SK-N-SH treated with all-trans-retinoic acid at 6 μM for 48 hours (cell line): Measurements from ENCODE around the gene SPATA20.

ENCODE experiments used
- ATAC-seq: fragments of 200-7000 bp; cut with Tn5 transposase; 3 replicates; pipeline ENCODE4 v1.9.1; 2020; ENCODE audit warnings: mild to moderate bottlenecking, moderate library complexity
- ARNTL ChIP-seq: fragments of 450-650 bp; formaldehyde crosslinking; IDR thresholded peaks from 2 replicates; pipeline ENCODE4 v1.5.0; 2020; ENCODE audit warnings: low read depth, mild to moderate bottlenecking, moderate library complexity, borderline replicate concordance
- GLIS3 ChIP-seq: fragments of 250-450 bp; sonication (Bioruptor Pico); IDR thresholded peaks from 2 replicates; pipeline ENCODE4 v1.5.0; 2020; ENCODE audit warnings: mild to moderate bottlenecking, moderate library complexity
- ISL1 ChIP-seq: fragments of 250-450 bp; sonication (Bioruptor Pico); IDR thresholded peaks from 2 replicates; pipeline ENCODE4 v2.1.2; 2022; ENCODE audit warnings: mild to moderate bottlenecking, moderate library complexity
- OSR1 ChIP-seq: fragments of 250-450 bp; sonication (Bioruptor Pico); IDR thresholded peaks from 2 replicates; pipeline ENCODE4 v1.8.0; 2022; ENCODE audit warnings: moderate library complexity, mild to moderate bottlenecking, inconsistent platforms
- PPARA ChIP-seq: fragments of 250-450 bp; sonication (Bioruptor Pico); IDR thresholded peaks from 2 replicates; pipeline ENCODE4 v1.5.0; 2020; ENCODE audit warnings: mild to moderate bottlenecking, borderline replicate concordance
- RARB ChIP-seq: fragments of 250-450 bp; sonication (Bioruptor Pico); IDR thresholded peaks from 2 replicates; pipeline ENCODE4 v1.8.0; 2021; ENCODE audit warnings: mild to moderate bottlenecking, moderate library complexity
- SNAI2 ChIP-seq: fragments of 250-450 bp; sonication (Bioruptor Pico); IDR thresholded peaks from 2 replicates; pipeline ENCODE4 v1.5.0; 2020; ENCODE audit warnings: mild to moderate bottlenecking, moderate library complexity
- TCF4 ChIP-seq: fragments of 250-450 bp; sonication (Bioruptor Pico); IDR thresholded peaks from 2 replicates; pipeline ENCODE4 v1.8.0; 2021; ENCODE audit warnings: mild to moderate bottlenecking, moderate library complexity, borderline replicate concordance
- TOX ChIP-seq: fragments of 250-450 bp; sonication (Bioruptor Pico); IDR thresholded peaks from 2 replicates; pipeline ENCODE4 v1.8.0; 2021; ENCODE audit warnings: mild to moderate bottlenecking, moderate library complexity, borderline replicate concordance
- ZC3H10 ChIP-seq: fragments of 250-450 bp; sonication (Bioruptor Pico); IDR thresholded peaks from 2 replicates; pipeline ENCODE4 v1.5.1; 2021; ENCODE audit warnings: mild to moderate bottlenecking, moderate library complexity
- ZFP3 ChIP-seq: fragments of 250-450 bp; sonication (Bioruptor Pico); IDR thresholded peaks from 2 replicates; pipeline ENCODE4 v1.5.0; 2020; ENCODE audit warnings: mild to moderate bottlenecking, moderate library complexity
- ZFP30 ChIP-seq: fragments of 450-650 bp; formaldehyde crosslinking; IDR thresholded peaks from 2 replicates; pipeline ENCODE4 v1.5.0; 2022; ENCODE audit warnings: mild to moderate bottlenecking, moderate library complexity
- ZNF565 ChIP-seq: fragments of 450-650 bp; formaldehyde crosslinking; conservative IDR thresholded peaks from 2 replicates; pipeline ENCODE4 v1.5.0; 2020; ENCODE audit warnings: low read depth, mild to moderate bottlenecking, moderate library complexity
- ZNF70 ChIP-seq: fragments of 450-650 bp; formaldehyde crosslinking; IDR thresholded peaks from 2 replicates; pipeline ENCODE4 v1.5.0; 2020; ENCODE audit warnings: mild to moderate bottlenecking, moderate library complexity
- TF ChIP-seq, protein P1 (sequence below): fragments of 250-450 bp; sonication (Bioruptor Pico); IDR thresholded peaks from 2 replicates; pipeline ENCODE4 v1.5.0; 2020; ENCODE audit warnings: mild to moderate bottlenecking, moderate library complexity
- TF ChIP-seq, protein P2 (sequence below): fragments of 250-450 bp; sonication (Bioruptor Pico); IDR thresholded peaks from 2 replicates; pipeline ENCODE4 v1.5.1; 2020; ENCODE audit warnings: low read depth, mild to moderate bottlenecking, moderate library complexity
- TF ChIP-seq, protein P3 (sequence below): fragments of 250-450 bp; sonication (Bioruptor Pico); IDR thresholded peaks from 2 replicates; pipeline ENCODE4 v1.8.0; 2021; ENCODE audit warnings: low read depth, mild to moderate bottlenecking, moderate library complexity, borderline replicate concordance
- TF ChIP-seq, protein P4 (sequence below): fragments of 250-450 bp; sonication (Bioruptor Pico); IDR thresholded peaks from 2 replicates; pipeline ENCODE4 v1.8.0; 2020; ENCODE audit warnings: mild to moderate bottlenecking, moderate library complexity, borderline replicate concordance

SPATA20 gene

DNA sequence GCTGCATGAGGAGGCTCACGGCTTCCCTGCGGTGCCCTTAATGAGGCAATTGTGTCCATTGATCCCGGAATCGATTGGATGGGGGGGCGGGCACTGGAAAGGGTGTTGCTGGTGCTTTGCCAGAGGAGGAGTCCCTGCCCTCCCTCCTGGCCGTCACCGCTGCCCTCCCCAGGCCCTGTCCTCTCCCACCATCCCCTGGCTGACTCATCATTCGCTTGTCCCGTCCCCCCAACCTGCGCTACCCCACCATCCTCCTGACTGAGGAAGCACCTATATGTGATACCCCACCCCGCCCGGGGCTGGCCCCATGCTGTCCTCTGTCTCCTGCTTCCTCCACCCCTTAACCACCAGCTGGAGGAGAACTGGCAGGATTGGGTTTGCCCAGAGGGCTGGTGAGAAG, 34.3 kb downstream of the SPATA20 start:
- no peak for ATAC-seq
- TF ChIP-seq ZFP30 = no peak
- TF ChIP-seq, protein P1, sequence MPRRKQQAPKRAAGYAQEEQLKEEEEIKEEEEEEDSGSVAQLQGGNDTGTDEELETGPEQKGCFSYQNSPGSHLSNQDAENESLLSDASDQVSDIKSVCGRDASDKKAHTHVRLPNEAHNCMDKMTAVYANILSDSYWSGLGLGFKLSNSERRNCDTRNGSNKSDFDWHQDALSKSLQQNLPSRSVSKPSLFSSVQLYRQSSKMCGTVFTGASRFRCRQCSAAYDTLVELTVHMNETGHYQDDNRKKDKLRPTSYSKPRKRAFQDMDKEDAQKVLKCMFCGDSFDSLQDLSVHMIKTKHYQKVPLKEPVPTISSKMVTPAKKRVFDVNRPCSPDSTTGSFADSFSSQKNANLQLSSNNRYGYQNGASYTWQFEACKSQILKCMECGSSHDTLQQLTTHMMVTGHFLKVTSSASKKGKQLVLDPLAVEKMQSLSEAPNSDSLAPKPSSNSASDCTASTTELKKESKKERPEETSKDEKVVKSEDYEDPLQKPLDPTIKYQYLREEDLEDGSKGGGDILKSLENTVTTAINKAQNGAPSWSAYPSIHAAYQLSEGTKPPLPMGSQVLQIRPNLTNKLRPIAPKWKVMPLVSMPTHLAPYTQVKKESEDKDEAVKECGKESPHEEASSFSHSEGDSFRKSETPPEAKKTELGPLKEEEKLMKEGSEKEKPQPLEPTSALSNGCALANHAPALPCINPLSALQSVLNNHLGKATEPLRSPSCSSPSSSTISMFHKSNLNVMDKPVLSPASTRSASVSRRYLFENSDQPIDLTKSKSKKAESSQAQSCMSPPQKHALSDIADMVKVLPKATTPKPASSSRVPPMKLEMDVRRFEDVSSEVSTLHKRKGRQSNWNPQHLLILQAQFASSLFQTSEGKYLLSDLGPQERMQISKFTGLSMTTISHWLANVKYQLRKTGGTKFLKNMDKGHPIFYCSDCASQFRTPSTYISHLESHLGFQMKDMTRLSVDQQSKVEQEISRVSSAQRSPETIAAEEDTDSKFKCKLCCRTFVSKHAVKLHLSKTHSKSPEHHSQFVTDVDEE (CRISPR knock-in tag) = no peak
- TF ChIP-seq SNAI2 = no peak
- no peak for TF ChIP-seq ISL1 (CRISPR knock-in tag)
- TF ChIP-seq ZC3H10 = no peak

DNA sequence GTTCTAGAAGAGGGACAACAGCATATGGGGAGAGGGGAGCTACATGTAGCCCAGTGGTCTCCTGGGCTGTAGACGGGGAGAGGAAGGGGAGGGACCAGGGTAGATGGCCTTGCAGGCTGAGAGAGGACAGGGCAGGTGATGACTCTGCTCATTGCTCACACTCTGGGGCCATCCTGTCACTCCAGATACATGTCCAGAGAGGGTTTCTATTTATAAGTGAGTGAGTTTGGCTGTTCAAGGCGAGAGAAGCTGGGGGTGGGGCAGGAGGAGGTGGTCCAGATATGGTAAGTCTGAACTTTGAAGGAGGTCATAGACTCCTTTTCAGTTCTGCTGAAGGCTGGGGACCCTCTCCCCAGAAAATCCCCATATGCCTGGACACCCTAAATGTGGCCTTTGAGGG, 35.8 kb downstream of the SPATA20 start:
- TF ChIP-seq ZFP3 (CRISPR knock-in tag) (no peak), ZNF565 (no peak), RARB (CRISPR knock-in tag) (no peak), TCF4 (no peak), SNAI2 (no peak), ZC3H10 (no peak), PPARA (no peak)
- TF ChIP-seq, protein P2, sequence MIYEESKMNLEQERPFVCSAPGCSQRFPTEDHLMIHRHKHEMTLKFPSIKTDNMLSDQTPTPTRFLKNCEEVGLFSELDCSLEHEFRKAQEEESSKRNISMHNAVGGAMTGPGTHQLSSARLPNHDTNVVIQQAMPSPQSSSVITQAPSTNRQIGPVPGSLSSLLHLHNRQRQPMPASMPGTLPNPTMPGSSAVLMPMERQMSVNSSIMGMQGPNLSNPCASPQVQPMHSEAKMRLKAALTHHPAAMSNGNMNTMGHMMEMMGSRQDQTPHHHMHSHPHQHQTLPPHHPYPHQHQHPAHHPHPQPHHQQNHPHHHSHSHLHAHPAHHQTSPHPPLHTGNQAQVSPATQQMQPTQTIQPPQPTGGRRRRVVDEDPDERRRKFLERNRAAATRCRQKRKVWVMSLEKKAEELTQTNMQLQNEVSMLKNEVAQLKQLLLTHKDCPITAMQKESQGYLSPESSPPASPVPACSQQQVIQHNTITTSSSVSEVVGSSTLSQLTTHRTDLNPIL (CRISPR knock-in tag) = no peak
- TF ChIP-seq, protein P1 (CRISPR knock-in tag) = no peak
- TF ChIP-seq, protein P3, sequence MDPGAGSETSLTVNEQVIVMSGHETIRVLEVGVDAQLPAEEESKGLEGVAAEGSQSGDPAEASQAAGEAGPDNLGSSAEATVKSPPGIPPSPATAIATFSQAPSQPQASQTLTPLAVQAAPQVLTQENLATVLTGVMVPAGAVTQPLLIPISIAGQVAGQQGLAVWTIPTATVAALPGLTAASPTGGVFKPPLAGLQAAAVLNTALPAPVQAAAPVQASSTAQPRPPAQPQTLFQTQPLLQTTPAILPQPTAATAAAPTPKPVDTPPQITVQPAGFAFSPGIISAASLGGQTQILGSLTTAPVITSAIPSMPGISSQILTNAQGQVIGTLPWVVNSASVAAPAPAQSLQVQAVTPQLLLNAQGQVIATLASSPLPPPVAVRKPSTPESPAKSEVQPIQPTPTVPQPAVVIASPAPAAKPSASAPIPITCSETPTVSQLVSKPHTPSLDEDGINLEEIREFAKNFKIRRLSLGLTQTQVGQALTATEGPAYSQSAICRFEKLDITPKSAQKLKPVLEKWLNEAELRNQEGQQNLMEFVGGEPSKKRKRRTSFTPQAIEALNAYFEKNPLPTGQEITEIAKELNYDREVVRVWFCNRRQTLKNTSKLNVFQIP (CRISPR knock-in tag) = no peak
- no peak for ATAC-seq

DNA sequence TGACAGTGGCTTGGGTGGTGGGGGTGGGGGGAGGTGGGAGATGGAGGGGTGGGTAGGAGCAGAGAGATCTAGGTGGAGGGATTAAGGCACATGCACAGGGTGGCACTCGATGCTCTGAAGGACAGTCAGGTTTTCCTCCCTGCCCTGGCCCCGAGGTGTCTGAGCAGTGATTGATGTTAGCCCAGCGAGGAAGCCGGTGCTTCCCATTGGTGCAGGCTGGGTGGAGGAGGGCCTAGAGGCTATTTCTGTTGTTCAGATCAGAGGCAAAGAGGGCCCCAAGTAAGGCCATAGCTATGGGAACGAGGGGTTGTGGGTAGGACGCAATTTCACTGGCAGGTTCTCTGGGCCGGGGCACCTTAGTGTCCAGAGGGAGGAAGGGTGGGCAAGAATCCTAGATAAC, 36.7 kb downstream of the SPATA20 start:
- no peak; the same call in 2 of the 3 replicates for ATAC-seq

More for the DNA sequence above, 36.7 kb downstream of the SPATA20 start:
- no peak for TF ChIP-seq SNAI2
- no peak for TF ChIP-seq ZNF70 (CRISPR knock-in tag)
- TF ChIP-seq ARNTL = no peak
- TF ChIP-seq, protein P4, sequence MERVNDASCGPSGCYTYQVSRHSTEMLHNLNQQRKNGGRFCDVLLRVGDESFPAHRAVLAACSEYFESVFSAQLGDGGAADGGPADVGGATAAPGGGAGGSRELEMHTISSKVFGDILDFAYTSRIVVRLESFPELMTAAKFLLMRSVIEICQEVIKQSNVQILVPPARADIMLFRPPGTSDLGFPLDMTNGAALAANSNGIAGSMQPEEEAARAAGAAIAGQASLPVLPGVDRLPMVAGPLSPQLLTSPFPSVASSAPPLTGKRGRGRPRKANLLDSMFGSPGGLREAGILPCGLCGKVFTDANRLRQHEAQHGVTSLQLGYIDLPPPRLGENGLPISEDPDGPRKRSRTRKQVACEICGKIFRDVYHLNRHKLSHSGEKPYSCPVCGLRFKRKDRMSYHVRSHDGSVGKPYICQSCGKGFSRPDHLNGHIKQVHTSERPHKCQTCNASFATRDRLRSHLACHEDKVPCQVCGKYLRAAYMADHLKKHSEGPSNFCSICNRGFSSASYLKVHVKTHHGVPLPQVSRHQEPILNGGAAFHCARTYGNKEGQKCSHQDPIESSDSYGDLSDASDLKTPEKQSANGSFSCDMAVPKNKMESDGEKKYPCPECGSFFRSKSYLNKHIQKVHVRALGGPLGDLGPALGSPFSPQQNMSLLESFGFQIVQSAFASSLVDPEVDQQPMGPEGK (CRISPR knock-in tag) = no peak
- no peak for TF ChIP-seq TOX (CRISPR knock-in tag)
- TF ChIP-seq OSR1 = no peak
- no peak for TF ChIP-seq PPARA
- TF ChIP-seq, protein P1 (CRISPR knock-in tag) = no peak
- no peak for TF ChIP-seq ZNF565
- no peak for TF ChIP-seq GLIS3 (CRISPR knock-in tag)
- TF ChIP-seq, protein P2 (CRISPR knock-in tag) = no peak
- TF ChIP-seq ISL1 (CRISPR knock-in tag) = no peak
- no peak for TF ChIP-seq ZFP30
- TF ChIP-seq, all 23 proteins: peak for 0
